DOHH2 (cell line): ENCODE measurements around the gene RBL2.
"Not testable (repeated sequence)": the region's sequence is repeated elsewhere in the genome, so short reads cannot be mapped to it uniquely, and the experiment has no call there.

ENCODE experiments used
- EZH2phosphoT487 ChIP-seq: fragments of 200-600 bp; sonication (generic); IDR thresholded peaks from 2 replicates; pipeline ENCODE4 v1.6.1; 2017; ENCODE audit warnings: borderline replicate concordance, mild to moderate bottlenecking, antibody characterized with exemption, low read length, moderate library complexity, mixed read lengths
- TF ChIP-seq, protein P1 (sequence below): fragments of 200-600 bp; sonication (generic); IDR thresholded peaks from one replicate; pipeline ENCODE4 v1.5.1; 2014; ENCODE audit warnings: antibody characterized with exemption, mild to moderate bottlenecking, low read depth, low read length; ENCODE audit not compliant: poor library complexity, severe bottlenecking

- TF ChIP-seq, protein P1, sequence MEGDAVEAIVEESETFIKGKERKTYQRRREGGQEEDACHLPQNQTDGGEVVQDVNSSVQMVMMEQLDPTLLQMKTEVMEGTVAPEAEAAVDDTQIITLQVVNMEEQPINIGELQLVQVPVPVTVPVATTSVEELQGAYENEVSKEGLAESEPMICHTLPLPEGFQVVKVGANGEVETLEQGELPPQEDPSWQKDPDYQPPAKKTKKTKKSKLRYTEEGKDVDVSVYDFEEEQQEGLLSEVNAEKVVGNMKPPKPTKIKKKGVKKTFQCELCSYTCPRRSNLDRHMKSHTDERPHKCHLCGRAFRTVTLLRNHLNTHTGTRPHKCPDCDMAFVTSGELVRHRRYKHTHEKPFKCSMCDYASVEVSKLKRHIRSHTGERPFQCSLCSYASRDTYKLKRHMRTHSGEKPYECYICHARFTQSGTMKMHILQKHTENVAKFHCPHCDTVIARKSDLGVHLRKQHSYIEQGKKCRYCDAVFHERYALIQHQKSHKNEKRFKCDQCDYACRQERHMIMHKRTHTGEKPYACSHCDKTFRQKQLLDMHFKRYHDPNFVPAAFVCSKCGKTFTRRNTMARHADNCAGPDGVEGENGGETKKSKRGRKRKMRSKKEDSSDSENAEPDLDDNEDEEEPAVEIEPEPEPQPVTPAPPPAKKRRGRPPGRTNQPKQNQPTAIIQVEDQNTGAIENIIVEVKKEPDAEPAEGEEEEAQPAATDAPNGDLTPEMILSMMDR = not testable (repeated sequence)
- TF ChIP-seq EZH2phosphoT487 = not testable (repeated sequence)
Observed at GRCh38 chr16:53539759-53540718, 105.8 kb downstream of the RBL2 start.
